ENCODE results near the gene ASIC1. TPM values are rescaled to one million over a fixed set of nuclear protein-coding genes. Genes with fewer than 3 reads are reported as not detected.
"Not testable (repeated sequence)": the region's sequence is repeated elsewhere in the genome, so short reads cannot be mapped to it uniquely, and the experiment has no call there.

ASIC1 gene
- total RNA-seq, 1 donor, result 0.72 TPM

GRCh38 chr12:50081096-50081808, 23.9 kb downstream of the ASIC1 start:
- H2AFZ ChIP-seq (ENCODE audit: low read length), result no peak overlapping the region
- no peak for TF ChIP-seq CTCF (IDR thresholded peaks at IDR 0.05; ENCODE audit: extremely low read depth, low read depth, low read length)

GRCh38 chr12:50082644-50083043, 25.2 kb downstream of the ASIC1 start:
- Histone ChIP-seq H4K20me1 (ENCODE audit: insufficient read depth, low read length) (peaks cover 3% of the 10 kb centered on the region), H2AFZ (ENCODE audit: low read length) (no peak overlapping the region), H3K9me3 (ENCODE audit: low read depth, low read length) (no peaks in the 10 kb centered on the region), H3K36me3 (ENCODE audit: insufficient read depth, low read length) (peaks cover 13% of the 10 kb centered on the region), H3K4me1 (ENCODE audit: insufficient read depth, low read length) (peaks cover 11% of the 10 kb centered on the region), H3K27ac (ENCODE audit: low read depth, low read length) (no peak overlapping the region), H3K4me2 (ENCODE audit: insufficient read depth, low read length) (no peak overlapping the region), H3K27me3 (ENCODE audit: insufficient read depth, low read length) (no peaks in the 10 kb centered on the region), H3K79me2 (ENCODE audit: insufficient read depth, low read length) (peaks cover 15% of the 10 kb centered on the region), H3K4me3 (ENCODE audit: insufficient read depth, low read length) (no peak overlapping the region)
- peak; percentile 70 for DNase-seq (ENCODE audit: insufficient read length, low spot score, missing footprints)
- TF ChIP-seq CTCF (IDR thresholded peaks at IDR 0.05; ENCODE audit: extremely low read depth, low read depth, low read length), result no peak

More at GRCh38 chr12:50081096-50081808, 23.9 kb downstream of the ASIC1 start:
- Histone ChIP-seq H3K27me3 (ENCODE audit: insufficient read depth, low read length) (no peaks in the 10 kb centered on the region), H3K27ac (ENCODE audit: low read depth, low read length) (no peak overlapping the region), H3K4me3 (ENCODE audit: insufficient read depth, low read length) (no peak overlapping the region), H3K4me2 (ENCODE audit: insufficient read depth, low read length) (no peak overlapping the region), H3K79me2 (ENCODE audit: insufficient read depth, low read length) (peaks cover 15% of the 10 kb centered on the region), H3K4me1 (ENCODE audit: insufficient read depth, low read length) (peaks cover 4% of the 10 kb centered on the region), H3K9me3 (ENCODE audit: low read depth, low read length) (no peaks in the 10 kb centered on the region), H3K36me3 (ENCODE audit: insufficient read depth, low read length) (no peaks in the 10 kb centered on the region), H4K20me1 (ENCODE audit: insufficient read depth, low read length) (peaks cover 3% of the 10 kb centered on the region)
- DNase-seq (ENCODE audit: insufficient read length, low spot score, missing footprints), result no peak

GRCh38 chr12:50083301-50083700, 25.9 kb downstream of the ASIC1 start:
- H3K4me2 ChIP-seq (ENCODE audit: insufficient read depth, low read length), result no peak overlapping the region
- H3K9me3 ChIP-seq (ENCODE audit: low read depth, low read length), result no peaks in the 10 kb centered on the region
- H3K4me1 ChIP-seq (ENCODE audit: insufficient read depth, low read length), result peaks cover 16% of the 10 kb centered on the region
- TF ChIP-seq CTCF (IDR thresholded peaks at IDR 0.05; ENCODE audit: extremely low read depth, low read depth, low read length), result no peak
- peak; percentile 93 for DNase-seq (ENCODE audit: insufficient read length, low spot score, missing footprints)
- no peaks in the 10 kb centered on the region for H3K27me3 ChIP-seq (ENCODE audit: insufficient read depth, low read length)
- peaks cover 15% of the 10 kb centered on the region for H3K79me2 ChIP-seq (ENCODE audit: insufficient read depth, low read length)
- H2AFZ ChIP-seq (ENCODE audit: low read length), result no peak overlapping the region
- H4K20me1 ChIP-seq (ENCODE audit: insufficient read depth, low read length), result peaks cover 3% of the 10 kb centered on the region
- no peak overlapping the region for H3K27ac ChIP-seq (ENCODE audit: low read depth, low read length)
- H3K4me3 ChIP-seq (ENCODE audit: insufficient read depth, low read length), result no peak overlapping the region
- peaks cover 13% of the 10 kb centered on the region for H3K36me3 ChIP-seq (ENCODE audit: insufficient read depth, low read length)

- H3K27ac ChIP-seq (ENCODE audit: low read depth, low read length), result peak overlapping the region; percentile 90
- DNase-seq (ENCODE audit: insufficient read length, low spot score, missing footprints), result not testable (repeated sequence)
Observed at GRCh38 chr12:50084409-50084774, 27.0 kb downstream of the ASIC1 start.

More at GRCh38 chr12:50084409-50084774, 27.0 kb downstream of the ASIC1 start:
- H2AFZ ChIP-seq (ENCODE audit: low read length), result peak overlapping the region; percentile 94
- not testable (repeated sequence) for H3K9me3 ChIP-seq (ENCODE audit: low read depth, low read length); H3K27me3 ChIP-seq (ENCODE audit: insufficient read depth, low read length)
- peaks cover 15% of the 10 kb centered on the region for H3K79me2 ChIP-seq (ENCODE audit: insufficient read depth, low read length)
- H3K4me3 ChIP-seq (ENCODE audit: insufficient read depth, low read length), result peak overlapping the region; percentile 94
- peak overlapping the region; percentile 98 for H3K4me2 ChIP-seq (ENCODE audit: insufficient read depth, low read length)
- peaks cover 13% of the 10 kb centered on the region for H4K20me1 ChIP-seq (ENCODE audit: insufficient read depth, low read length)
- peaks cover 26% of the 10 kb centered on the region for H3K4me1 ChIP-seq (ENCODE audit: insufficient read depth, low read length)
- H3K36me3 ChIP-seq (ENCODE audit: insufficient read depth, low read length), result peaks cover 24% of the 10 kb centered on the region
